HCT116 (cell line): ENCODE results near the gene CCDC158. TPM values are rescaled to one million over a fixed set of nuclear protein-coding genes. Genes with fewer than 3 reads are reported as not detected.

Experiments used
- ATAC-seq: fragments of 200-7000 bp; cut with Tn5 transposase; 2 replicates; pipeline ENCODE4 v1.9.1; 2020; ENCODE audit warnings: mild to moderate bottlenecking, moderate library complexity
- BruUV-seq: library from RNA; stranded (reverse); fragments of 400-500 nt; replicated peaks from 2 replicates; lab custom pipeline; 2021; lab: Mats Ljungman, UMichigan
- CTCF ChIA-PET: fragments of 300-600 bp; sonication (Branson Sonifier 250); formaldehyde crosslinking; loops from one replicate; lab custom pipeline; 2021; ENCODE audit warnings: antibody characterized with exemption; lab: Charles Lee
- POLR2A ChIA-PET: fragments of 300-600, 350-600 bp; sonication (Branson Sonifier 250); formaldehyde crosslinking; loops from one replicate; lab custom pipeline; 2021; ENCODE audit warnings: antibody characterized with exemption; lab: Charles Lee
- RAD21 ChIA-PET, 2 experiments: fragments of 300-600 bp; sonication (Branson Sonifier 250); formaldehyde crosslinking; loops; one replicate each; lab custom pipeline; 2023; ENCODE audit warnings: low total read pairs in 2 of 2; ENCODE audit not compliant: uncharacterized antibody in 2 of 2, unreplicated experiment in 2 of 2, low non-redundant PET in 1 of 2; lab: Charles Lee
- DNase-seq: peaks from one replicate; pipeline ENCODE4 v3.0.0-alpha.2; 2010; ENCODE audit warnings: low read depth, low spot score
- H2AFZ ChIP-seq: fragments of 200-600 bp; shearing (Covaris generic), sonication (generic); 2 replicates; pipeline ENCODE4 v1.6.1; 2017; ENCODE audit warnings: low read depth, mixed run types, mixed read lengths, antibody characterized with exemption, low read length; ENCODE audit not compliant: poor library complexity, severe bottlenecking
- H3K27ac ChIP-seq: 2 replicates; pipeline ENCODE4 v1.5.1; 2012; ENCODE audit warnings: low read depth, low read length
- H3K27me3 ChIP-seq: fragments of 200-600 bp; sonication (generic); 2 replicates; pipeline ENCODE4 v1.6.1; 2016; ENCODE audit warnings: mixed run types, low read length, mixed read lengths; ENCODE audit not compliant: insufficient read depth
- H3K36me3 ChIP-seq, 2 experiments: fragments of 200-500 bp in 1 of 2; fragments of 200-600 bp in 1 of 2; sonication (Bioruptor generic) in 1 of 2; sonication (generic) in 1 of 2; 2 replicates each; pipeline versions ENCODE4 v1.5.1 to v1.6.1; 2014 to 2016; ENCODE audit warnings: low read length in 2 of 2, inconsistent platforms in 1 of 2, mixed read lengths in 1 of 2, mixed run types in 1 of 2; ENCODE audit not compliant: insufficient read depth in 2 of 2, control insufficient read depth in 1 of 2
- H3K4me1 ChIP-seq, 2 experiments: fragments of 200-600 bp in 1 of 2; sonication (generic) in 1 of 2; 2 replicates each; pipeline versions ENCODE4 v1.5.1 to v1.6.1; 2012 to 2017; ENCODE audit warnings: low read length in 2 of 2, inconsistent platforms in 1 of 2, mild to moderate bottlenecking in 1 of 2, mixed read lengths in 1 of 2, mixed run types in 1 of 2, moderate library complexity in 1 of 2; ENCODE audit not compliant: insufficient read depth in 2 of 2, control insufficient read depth in 1 of 2
- H3K4me2 ChIP-seq: fragments of 200-600 bp; sonication (generic); 2 replicates; pipeline ENCODE4 v1.6.1; 2017; ENCODE audit warnings: mixed run types, low read length, mixed read lengths
- H3K4me3 ChIP-seq, 2 experiments: fragments of 200-600 bp in 1 of 2; sonication (generic) in 1 of 2; replicated peaks in 1 of 2; 2 replicates each; pipeline ENCODE4 v1.5.1; 2011 to 2016; ENCODE audit warnings: low read length in 2 of 2, control low read depth in 1 of 2, low read depth in 1 of 2, mild to moderate bottlenecking in 1 of 2, mixed read lengths in 1 of 2, mixed run types in 1 of 2
- H3K79me2 ChIP-seq: fragments of 200-600 bp; sonication (generic); 2 replicates; pipeline ENCODE4 v1.6.1; 2017; ENCODE audit warnings: mild to moderate bottlenecking, mixed run types, low read length, moderate library complexity, mixed read lengths; ENCODE audit not compliant: insufficient read depth
- H3K9ac ChIP-seq: fragments of 200-600 bp; sonication (generic); 2 replicates; pipeline ENCODE4 v1.6.1; 2016; ENCODE audit warnings: low read length, mixed read lengths
- H3K9me2 ChIP-seq: fragments of 200-600 bp; sonication (generic), shearing (Covaris generic); 2 replicates; pipeline ENCODE4 v1.6.1; 2017; ENCODE audit warnings: mixed run types, mild to moderate bottlenecking, moderate library complexity; ENCODE audit not compliant: insufficient read depth
- H3K9me3 ChIP-seq, 2 experiments: fragments of 200-500 bp in 1 of 2; fragments of 200-600 bp in 1 of 2; sonication (Bioruptor generic) in 1 of 2; sonication (generic) in 1 of 2; 2 replicates each; pipeline ENCODE4 v1.6.1; 2014 to 2017; ENCODE audit warnings: low read length in 2 of 2, mixed read lengths in 2 of 2, inconsistent platforms in 1 of 2, low read depth in 1 of 2, mild to moderate bottlenecking in 1 of 2, mixed run types in 1 of 2, moderate library complexity in 1 of 2; ENCODE audit not compliant: control insufficient read depth in 1 of 2, insufficient read depth in 1 of 2
- H4K20me1 ChIP-seq: fragments of 200-600 bp; sonication (generic), shearing (Covaris generic); 2 replicates; pipeline ENCODE4 v1.6.1; 2017; ENCODE audit warnings: mixed run types, mild to moderate bottlenecking, moderate library complexity; ENCODE audit not compliant: insufficient read depth
- ATF3 ChIP-seq: IDR thresholded peaks from 2 replicates; pipeline ENCODE4 v1.6.1; 2012
- CBX3 ChIP-seq: IDR thresholded peaks from 2 replicates; pipeline ENCODE4 v1.6.1; 2012; ENCODE audit warnings: low read depth
- CTCF ChIP-seq, 3 experiments: fragments of 200-600 bp in 1 of 3; sonication (generic) in 1 of 3; IDR thresholded peaks in 2 of 3; conservative IDR thresholded peaks in 1 of 3; 2 replicates each; pipeline ENCODE4 v1.5.1; 2012 to 2017; ENCODE audit warnings: low read depth in 2 of 3, low read length in 2 of 3, antibody characterized with exemption in 1 of 3, borderline replicate concordance in 1 of 3, control low read depth in 1 of 3, mild to moderate bottlenecking in 1 of 3, mixed read lengths in 1 of 3, mixed run types in 1 of 3, moderate library complexity in 1 of 3; ENCODE audit not compliant: insufficient read depth in 1 of 3
- EGR1 ChIP-seq: IDR thresholded peaks from 2 replicates; pipeline ENCODE4 v1.6.1; 2012; ENCODE audit warnings: low read depth
- FOSL1 ChIP-seq: IDR thresholded peaks from 2 replicates; pipeline ENCODE4 v1.6.1; 2012; ENCODE audit warnings: low read depth
- MAX ChIP-seq: IDR thresholded peaks from 2 replicates; pipeline ENCODE4 v1.6.1; 2012
- RAD21 ChIP-seq: IDR thresholded peaks from 2 replicates; pipeline ENCODE4 v1.6.1; 2012; ENCODE audit warnings: low read depth, mild to moderate bottlenecking
- REST ChIP-seq: IDR thresholded peaks from 2 replicates; pipeline ENCODE4 v1.6.1; 2012; ENCODE audit warnings: low read depth
- YY1 ChIP-seq: IDR thresholded peaks from 2 replicates; pipeline ENCODE4 v1.6.1; 2011; ENCODE audit warnings: low read length, low read depth, moderate library complexity, mild to moderate bottlenecking; ENCODE audit not compliant: insufficient replicate concordance; ENCODE audit errors: extremely low read depth
- ZBTB33 ChIP-seq: IDR thresholded peaks from 2 replicates; pipeline ENCODE4 v1.6.1; 2011; ENCODE audit warnings: mild to moderate bottlenecking, low read length, moderate library complexity; ENCODE audit not compliant: insufficient replicate concordance; ENCODE audit errors: extremely low read depth
- ZFX ChIP-seq: fragments of 450-650 bp; IDR thresholded peaks from 2 replicates; pipeline ENCODE4 v1.6.1; 2017
- ZNF274 ChIP-seq: fragments of 200-500 bp; sonication (Bioruptor generic); IDR thresholded peaks from 2 replicates; pipeline ENCODE4 v1.6.1; 2014; ENCODE audit warnings: mild to moderate bottlenecking, low read depth, low read length, inconsistent platforms
- intact Hi-C: fragments of 100-400 bp; cut with micrococcal nuclease; formaldehyde crosslinking; loops from 2 replicates; pipeline ENCODE4 v1.10.0; 2022
- total RNA-seq: library from RNA; stranded (reverse); gene quantifications from one replicate; pipeline ENCODE4 v1.2.1, GENCODE V29; 2021; ENCODE audit not compliant: unreplicated experiment

CCDC158 gene
- total RNA-seq, 1 experiment from 2014 or later = not detected

GRCh38 chr4:76430519-76431388 is 9.8 kb upstream of the CCDC158 start:
- peak overlapping the region; percentile 57 for H2AFZ ChIP-seq
- TF ChIP-seq RAD21 (peak; percentile 87), ZFX (no peak), EGR1 (no peak), ZNF274 (no peak), REST (no peak), YY1 (no peak), ATF3 (no peak), CTCF (IDR thresholded peaks at IDR 0.05 in 2 of 3, conservative IDR thresholded peaks at IDR 0.05 in 1 of 3; ENCODE audit: borderline replicate concordance in 1 of 3, insufficient read depth in 1 of 3, low read depth in 2 of 3, low read length in 2 of 3) (peak; percentile 55 to 87 (median 77)), MAX (no peak), FOSL1 (no peak), CBX3 (no peak), ZBTB33 (no peak)
- H3K27ac ChIP-seq = no peak overlapping the region
- H3K27me3 ChIP-seq = no peaks in the 10 kb centered on the region
- H3K4me1 ChIP-seq = peaks cover 0 to 9% of the 10 kb centered on the region in 2 experiments; a peak in 1 of 4 replicates
- H3K4me2 ChIP-seq = peak overlapping the region; percentile 65
- ATAC-seq = peak; percentile 81
- no peaks in the 10 kb centered on the region for H3K36me3 ChIP-seq
- ChIA-PET RAD21 (interaction anchor here (1.8 to 2.6 kb wide), 2 partner anchors 74 kb away, joined by 12 to 13 read pairs; no protein-coding TSS in a partner anchor), POLR2A (interaction anchor here (0.6 to 1.7 kb wide), 3 partner anchors 74 to 1706 kb away, joined by 3 to 10 read pairs (median 4); no protein-coding TSS in a partner anchor), CTCF (interaction anchor here (0.6 to 7.8 kb wide), 9 partner anchors 9 to 796 kb away, joined by 3 to 125 read pairs (median 4); no protein-coding TSS in a partner anchor)
- H4K20me1 ChIP-seq = no peaks in the 10 kb centered on the region
- H3K4me3 ChIP-seq = peak overlapping the region in 1 of 2 experiments; percentile 41; a peak in 2 of 4 replicates
- peak overlapping the region; percentile 33; the same call in 1 of the 2 replicates for H3K9ac ChIP-seq
- intact Hi-C loops = loop anchor here (1.0 to 5.0 kb wide), 4 partner anchors 75 to 772 kb away; no protein-coding TSS in a partner anchor
- no peaks in the 10 kb centered on the region for H3K9me2 ChIP-seq
- H3K79me2 ChIP-seq = no peaks in the 10 kb centered on the region
- no TSS peak for BruUV-seq
- H3K9me3 ChIP-seq = no peaks in the 10 kb centered on the region
- DNase-seq = peak; percentile 50
